GM19239 (cell line): ENCODE results near the gene IGF2BP3.
"Not testable (repeated sequence)": the region's sequence is repeated elsewhere in the genome, so short reads cannot be mapped to it uniquely, and the experiment has no call there.

Experiments
- DNase-seq: peaks from one replicate; pipeline ENCODE4 v3.0.0; 2011; ENCODE audit warnings: low spot score; ENCODE audit not compliant: insufficient read length
- FAIRE-seq: peaks from 2 replicates; lab custom pipeline; 2011; peaks lifted over from hg19 to GRCh38; lab: Jason Lieb, UNC

IGF2BP3 gene

GRCh38 chr7:23331132-23331531 is 139.2 kb downstream of the IGF2BP3 start:
- DNase-seq (no peak), FAIRE-seq (no peak)

- DNase-seq (no peak), FAIRE-seq (no peak)
Measured at GRCh38 chr7:23315366-23315765, 154.9 kb downstream of the IGF2BP3 start.

GRCh38 chr7:23312141-23312540 is 158.2 kb downstream of the IGF2BP3 start:
- not testable (repeated sequence) for DNase-seq, FAIRE-seq

GRCh38 chr7:23308754-23309153 is 161.5 kb downstream of the IGF2BP3 start:
- no peak for FAIRE-seq
- DNase-seq = no peak

- DNase-seq (no peak), FAIRE-seq (no peak)
Measured at GRCh38 chr7:23306936-23307521, 163.3 kb downstream of the IGF2BP3 start.

- DNase-seq (no peak), FAIRE-seq (peak; percentile 4)
Measured at GRCh38 chr7:23299770-23300300, 170.5 kb downstream of the IGF2BP3 start.

GRCh38 chr7:23298885-23299769 is 171.2 kb downstream of the IGF2BP3 start, which contains the start of gene MALSU1:
Gene MALSU1, plus strand, starts transcription at chr7:23299339. Its CDS starts 14 bp downstream, at chr7:23299353.
- FAIRE-seq (peak; percentile 92), DNase-seq (peak; percentile 84)

- DNase-seq (no peak), FAIRE-seq (no peak)
Measured at GRCh38 chr7:23298141-23298881, 172.0 kb downstream of the IGF2BP3 start.

GRCh38 chr7:23295401-23295697 is 174.9 kb downstream of the IGF2BP3 start:
- FAIRE-seq (no peak), DNase-seq (no peak)

- no peak for FAIRE-seq
- DNase-seq = no peak
Measured at GRCh38 chr7:23294549-23295400, 175.5 kb downstream of the IGF2BP3 start.

GRCh38 chr7:23293500-23294073 is 176.7 kb downstream of the IGF2BP3 start:
- DNase-seq = no peak
- no peak for FAIRE-seq

GRCh38 chr7:23292623-23293022 is 177.7 kb downstream of the IGF2BP3 start:
- no peak for FAIRE-seq
- no peak for DNase-seq

- FAIRE-seq (no peak), DNase-seq (no peak)
Measured at GRCh38 chr7:23291957-23292560, 178.2 kb downstream of the IGF2BP3 start.

GRCh38 chr7:23290993-23291392 is 179.3 kb downstream of the IGF2BP3 start:
- FAIRE-seq = no peak
- no peak for DNase-seq

- no peak for FAIRE-seq
- no peak for DNase-seq
Measured at GRCh38 chr7:23287612-23288011, 182.7 kb downstream of the IGF2BP3 start.

- DNase-seq (no peak), FAIRE-seq (no peak)
Measured at GRCh38 chr7:23285657-23286646, 184.3 kb downstream of the IGF2BP3 start.

- FAIRE-seq = no peak
Measured at GRCh38 chr7:23284871-23285270, 185.4 kb downstream of the IGF2BP3 start.

GRCh38 chr7:23283086-23283485 is 187.2 kb downstream of the IGF2BP3 start:
- no peak for FAIRE-seq
- no peak for DNase-seq

More at GRCh38 chr7:23284871-23285270, 185.4 kb downstream of the IGF2BP3 start:
- no peak for DNase-seq
